NT2/D1 (cell line): ENCODE results near the gene AUP1.

Experiments used
- DNase-seq: peaks from one replicate; pipeline ENCODE4 v3.0.0-alpha.2; 2011; ENCODE audit warnings: low read depth, low spot score
- H3K27me3 ChIP-seq: 2 replicates; pipeline ENCODE4 v1.6.0; 2011; ENCODE audit warnings: mild to moderate bottlenecking; ENCODE audit not compliant: insufficient read length, insufficient read depth
- H3K36me3 ChIP-seq: 2 replicates; pipeline ENCODE4 v1.6.1; 2011; ENCODE audit warnings: mild to moderate bottlenecking, low read length, mixed read lengths; ENCODE audit not compliant: insufficient read depth, insufficient read length
- H3K4me1 ChIP-seq: 2 replicates; pipeline ENCODE4 v1.5.1; 2011; ENCODE audit not compliant: insufficient read depth, insufficient read length
- H3K4me3 ChIP-seq: 2 replicates; pipeline ENCODE4 v1.5.1; 2011; ENCODE audit warnings: low read depth; ENCODE audit not compliant: insufficient read length
- H3K9ac ChIP-seq: 2 replicates; pipeline ENCODE4 v1.6.0; 2011; ENCODE audit warnings: low read depth; ENCODE audit not compliant: insufficient read length
- H3K9me3 ChIP-seq: 2 replicates; pipeline ENCODE4 v1.5.1; 2011; ENCODE audit warnings: mild to moderate bottlenecking, low read length; ENCODE audit not compliant: insufficient read depth
- SUZ12 ChIP-seq: IDR thresholded peaks from 2 replicates; pipeline ENCODE4 v1.6.1; 2011; ENCODE audit not compliant: insufficient read length, insufficient read depth; ENCODE audit errors: extremely low read depth
- YY1 ChIP-seq: IDR thresholded peaks from 2 replicates; pipeline ENCODE4 v1.6.1; 2011; ENCODE audit not compliant: insufficient read length, insufficient read depth
- ZNF274 ChIP-seq: IDR thresholded peaks from 2 replicates; pipeline ENCODE4 v1.6.1; 2011; ENCODE audit warnings: mild to moderate bottlenecking, low read depth, low read length

The AUP1 gene

GRCh38 chr2:74538881-74539339, 9.4 kb upstream of the AUP1 start:
- H3K9ac ChIP-seq: no peak overlapping the region
- no peaks in the 10 kb centered on the region for H3K27me3 ChIP-seq
- H3K36me3 ChIP-seq: peaks cover 7% of the 10 kb centered on the region
- no peak for DNase-seq
- TF ChIP-seq SUZ12 (no peak), ZNF274 (no peak), YY1 (no peak)
- H3K4me3 ChIP-seq: no peak overlapping the region
- no peaks in the 10 kb centered on the region for H3K9me3 ChIP-seq
- H3K4me1 ChIP-seq: no peaks in the 10 kb centered on the region

DNA sequence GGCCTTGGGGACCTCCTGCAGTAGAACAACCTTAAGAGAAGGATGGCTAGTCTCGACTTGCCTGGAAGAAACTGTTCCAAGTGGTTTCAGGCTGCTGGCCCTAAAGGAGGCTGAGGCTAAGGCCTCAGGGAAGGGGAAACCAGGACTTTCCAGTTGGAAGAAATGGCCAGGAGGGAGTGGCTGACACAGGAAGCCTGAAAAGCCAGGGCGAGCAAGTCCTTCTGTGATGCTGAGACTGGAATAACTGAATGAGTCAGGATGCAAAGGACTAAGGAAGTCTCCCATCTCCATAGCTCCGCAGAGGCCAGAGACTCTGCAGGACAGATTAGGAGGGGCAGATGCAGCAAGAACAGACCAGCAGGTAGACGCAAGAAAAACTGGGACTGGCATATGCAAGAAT, 7.6 kb upstream of the AUP1 start:
- Histone ChIP-seq H3K27me3 (no peaks in the 10 kb centered on the region), H3K9me3 (no peaks in the 10 kb centered on the region), H3K4me3 (no peak overlapping the region), H3K4me1 (no peaks in the 10 kb centered on the region), H3K36me3 (peaks cover 23% of the 10 kb centered on the region), H3K9ac (no peak overlapping the region)
- TF ChIP-seq SUZ12 (no peak), YY1 (no peak), ZNF274 (no peak)
- DNase-seq: no peak

GRCh38 chr2:74536166-74536950, 6.9 kb upstream of the AUP1 start:
- Histone ChIP-seq H3K36me3 (peaks cover 28% of the 10 kb centered on the region), H3K9ac (no peak overlapping the region), H3K9me3 (no peaks in the 10 kb centered on the region), H3K27me3 (no peaks in the 10 kb centered on the region), H3K4me3 (no peak overlapping the region), H3K4me1 (no peaks in the 10 kb centered on the region)
- no peak for TF ChIP-seq SUZ12
- TF ChIP-seq ZNF274: no peak
- TF ChIP-seq YY1: no peak
- no peak for DNase-seq

- no peak for TF ChIP-seq ZNF274
- no peak for TF ChIP-seq SUZ12
- TF ChIP-seq YY1: no peak
- Histone ChIP-seq H3K9ac (no peak overlapping the region), H3K4me3 (no peak overlapping the region), H3K4me1 (no peaks in the 10 kb centered on the region), H3K36me3 (peaks cover 34% of the 10 kb centered on the region), H3K9me3 (no peaks in the 10 kb centered on the region), H3K27me3 (no peaks in the 10 kb centered on the region)
- DNase-seq: no peak
These were observed 6.0 kb upstream of the AUP1 start for GRCh38 chr2:74535440-74535965.

DNA sequence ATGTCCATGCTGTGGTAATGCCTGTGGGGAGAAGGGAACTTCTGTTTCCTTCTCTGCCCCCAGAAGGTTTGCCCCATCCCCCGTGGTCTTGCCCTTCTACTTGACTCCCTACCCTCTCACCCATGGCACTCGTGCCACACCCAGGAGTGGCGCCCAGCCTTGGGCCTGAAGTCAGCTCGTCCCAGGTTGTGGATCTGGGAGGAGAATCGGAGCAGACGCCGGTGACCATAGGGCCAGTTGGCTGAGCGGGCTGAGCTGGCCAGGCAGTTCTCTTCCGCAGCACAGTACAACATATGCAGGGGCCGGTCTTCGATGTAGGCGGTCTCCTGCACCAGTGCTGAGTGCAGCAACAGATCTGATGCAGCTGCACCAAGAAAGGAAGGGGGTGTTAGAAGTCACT, 4.9 kb upstream of the AUP1 start:
- peaks cover 34% of the 10 kb centered on the region for H3K36me3 ChIP-seq
- H3K9ac ChIP-seq: no peak overlapping the region
- no peaks in the 10 kb centered on the region for H3K4me1 ChIP-seq
- H3K9me3 ChIP-seq: no peaks in the 10 kb centered on the region
- no peak for DNase-seq
- H3K27me3 ChIP-seq: no peaks in the 10 kb centered on the region
- no peak overlapping the region for H3K4me3 ChIP-seq
- TF ChIP-seq SUZ12: no peak
- TF ChIP-seq YY1: no peak
- no peak for TF ChIP-seq ZNF274

DNA sequence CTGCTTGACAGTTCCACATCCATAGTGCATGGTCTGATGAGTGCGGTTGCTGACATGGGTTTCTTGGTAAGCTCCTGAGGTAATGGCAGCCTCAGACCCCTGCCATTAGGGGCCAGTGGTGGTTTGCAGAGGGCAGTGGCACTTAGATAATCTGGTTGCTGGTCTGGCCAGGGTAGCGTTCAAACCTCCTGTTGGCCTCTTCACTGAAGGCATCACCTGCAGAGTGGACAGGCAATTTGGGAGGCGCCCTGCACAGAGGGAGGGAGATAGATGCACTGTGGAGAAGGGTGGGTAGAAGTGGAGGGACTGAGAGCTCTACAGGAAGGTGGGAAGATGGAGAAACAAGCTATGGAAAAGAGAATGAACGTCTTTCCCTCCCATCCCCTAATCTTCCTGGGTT, 4.0 kb upstream of the AUP1 start:
- DNase-seq: no peak
- Histone ChIP-seq H3K4me3 (no peak overlapping the region), H3K9ac (no peak overlapping the region), H3K9me3 (no peaks in the 10 kb centered on the region), H3K27me3 (no peaks in the 10 kb centered on the region), H3K4me1 (no peaks in the 10 kb centered on the region), H3K36me3 (peaks cover 39% of the 10 kb centered on the region)
- no peak for TF ChIP-seq SUZ12
- TF ChIP-seq YY1: no peak
- no peak for TF ChIP-seq ZNF274

- H3K9me3 ChIP-seq: no peaks in the 10 kb centered on the region
- no peak overlapping the region for H3K4me3 ChIP-seq
- no peak overlapping the region for H3K9ac ChIP-seq
- TF ChIP-seq ZNF274 (no peak), SUZ12 (no peak)
- DNase-seq: no peak
- H3K27me3 ChIP-seq: no peaks in the 10 kb centered on the region
- H3K4me1 ChIP-seq: no peaks in the 10 kb centered on the region
- H3K36me3 ChIP-seq: peaks cover 52% of the 10 kb centered on the region
These were observed 2.7 kb upstream of the AUP1 start for GRCh38 chr2:74532222-74532621.
